Glutamatergic neuron (in vitro differentiated cells): Measurements from ENCODE around the gene AHDC1. TPM values are rescaled to one million over a fixed set of nuclear protein-coding genes. Genes with fewer than 3 reads are reported as not detected.

ENCODE experiments used
- DNase-seq: peaks from one replicate; pipeline ENCODE4 v3.0.0; 2022
- H3K27ac Mint-ChIP-seq: one replicate; pipeline ENCODE4 v1.8.0; 2020; ENCODE audit warnings: mild to moderate bottlenecking, mixed read lengths, inconsistent platforms; ENCODE audit not compliant: unreplicated experiment
- H3K27me3 Mint-ChIP-seq: one replicate; pipeline ENCODE4 v1.8.0; 2020; ENCODE audit warnings: mild to moderate bottlenecking, moderate library complexity, mixed read lengths, inconsistent platforms; ENCODE audit not compliant: unreplicated experiment
- H3K36me3 Mint-ChIP-seq: one replicate; pipeline ENCODE4 v1.8.0; 2020; ENCODE audit warnings: mild to moderate bottlenecking, mixed read lengths, inconsistent platforms; ENCODE audit not compliant: unreplicated experiment
- H3K4me1 Mint-ChIP-seq: one replicate; pipeline ENCODE4 v1.8.0; 2020; ENCODE audit warnings: mild to moderate bottlenecking, low read depth, mixed read lengths, inconsistent platforms; ENCODE audit not compliant: unreplicated experiment
- H3K4me3 Mint-ChIP-seq: one replicate; pipeline ENCODE4 v1.8.0; 2020; ENCODE audit warnings: mild to moderate bottlenecking, mixed read lengths, inconsistent platforms; ENCODE audit not compliant: unreplicated experiment
- H3K9me3 Mint-ChIP-seq: one replicate; pipeline ENCODE4 v1.8.0; 2020; ENCODE audit warnings: mild to moderate bottlenecking, moderate library complexity, mixed read lengths, inconsistent platforms; ENCODE audit not compliant: unreplicated experiment
- CTCF ChIP-seq: fragments of 200-600 bp; sonication (generic); IDR thresholded peaks from one replicate; pipeline ENCODE4 v1.5.0; 2021; ENCODE audit not compliant: partially characterized antibody, unreplicated experiment
- total RNA-seq: library from RNA; stranded (reverse); fragmentation: NEBNext Ultra II Directional; extraction: Animal tissue kit (Norgen Biotek cat#: 25700); gene quantifications from one replicate; pipeline ENCODE4 v1.2.1, GENCODE V29; 2021; ENCODE audit not compliant: unreplicated experiment

The AHDC1 gene
- total RNA-seq, 1 donor from 2014 or later: 131 TPM

GRCh38 chr1:27574001-27574781 lies 29.8 kb downstream of the AHDC1 start:
- Mint-ChIP-seq H3K27me3 (peaks cover 18% of the 10 kb centered on the region), H3K9me3 (peaks cover 6% of the 10 kb centered on the region), H3K36me3 (no peaks in the 10 kb centered on the region), H3K4me1 (peaks cover 61% of the 10 kb centered on the region), H3K27ac (peak overlapping the region; percentile 70), H3K4me3 (peak overlapping the region; percentile 88)
- no peak for DNase-seq
- no peak for TF ChIP-seq CTCF

GRCh38 chr1:27572679-27573426 lies 31.1 kb downstream of the AHDC1 start:
- peaks cover 8% of the 10 kb centered on the region for H3K9me3 Mint-ChIP-seq
- no peaks in the 10 kb centered on the region for H3K36me3 Mint-ChIP-seq
- H3K4me3 Mint-ChIP-seq: peak overlapping the region; percentile 88
- peak; percentile 67 for DNase-seq
- H3K27me3 Mint-ChIP-seq: peaks cover 20% of the 10 kb centered on the region
- peaks cover 65% of the 10 kb centered on the region for H3K4me1 Mint-ChIP-seq
- no peak for TF ChIP-seq CTCF
- H3K27ac Mint-ChIP-seq: peak overlapping the region; percentile 81

GRCh38 chr1:27572019-27572678 lies 31.8 kb downstream of the AHDC1 start:
- peak; percentile 32 for DNase-seq
- H3K27me3 Mint-ChIP-seq: peaks cover 25% of the 10 kb centered on the region
- peak overlapping the region; percentile 81 for H3K27ac Mint-ChIP-seq
- H3K4me1 Mint-ChIP-seq: peaks cover 66% of the 10 kb centered on the region
- H3K9me3 Mint-ChIP-seq: peaks cover 9% of the 10 kb centered on the region
- peak overlapping the region; percentile 88 for H3K4me3 Mint-ChIP-seq
- no peak for TF ChIP-seq CTCF
- no peaks in the 10 kb centered on the region for H3K36me3 Mint-ChIP-seq

- DNase-seq: no peak
- Mint-ChIP-seq H3K36me3 (no peaks in the 10 kb centered on the region), H3K4me1 (peaks cover 66% of the 10 kb centered on the region), H3K4me3 (peak overlapping the region; percentile 88), H3K27ac (peak overlapping the region; percentile 81), H3K9me3 (peaks cover 9% of the 10 kb centered on the region), H3K27me3 (peaks cover 25% of the 10 kb centered on the region)
- TF ChIP-seq CTCF: no peak
Observed at GRCh38 chr1:27571439-27572018, 32.4 kb downstream of the AHDC1 start.
